A673 (cell line): ENCODE measurements around the gene IDNK.

Experiments used
- CTCF ChIP-seq: fragments of 300-800, 200-600 bp; sonication (generic); conservative IDR thresholded peaks from 2 replicates; pipeline ENCODE4 v1.5.1; 2017; ENCODE audit warnings: low read depth, mild to moderate bottlenecking, antibody characterized with exemption, low read length, moderate library complexity, mixed read lengths
- EZH2 ChIP-seq: fragments of 200-600 bp; sonication (generic); IDR thresholded peaks from 2 replicates; pipeline ENCODE4 v1.6.1; 2017; ENCODE audit warnings: borderline replicate concordance, low read depth, mild to moderate bottlenecking, mixed read lengths, antibody characterized with exemption, low read length; ENCODE audit not compliant: poor library complexity, severe bottlenecking

- TF ChIP-seq CTCF (no peak), EZH2 (no peak)
Observed at GRCh38 chr9:83636813-83637212, 13.9 kb downstream of the IDNK start.
